Activated T-cell treated with anti-CD3 and anti-CD28 coated beads, Interleukin-2, amount 50 U/mL, for 72 hours (primary cell): ENCODE data around the gene SS18L1. TPM values are rescaled to one million over a fixed set of nuclear protein-coding genes. Genes with fewer than 3 reads are reported as not detected.
A peak's percentile ranks its signal among the peaks of the same experiment; 100 is the strongest.

Experiments used
- ATAC-seq, 2 donors: fragments of 150-1000 bp; cut with Tn5 transposase; replicated peaks in 1 of 2; 2 replicates each; pipeline ENCODE4 v1.10.0; 2021; ENCODE audit warnings: moderate library complexity in 2 of 2, mild to moderate bottlenecking in 1 of 2
- DNase-seq, 2 donors: peaks; one replicate each; pipeline ENCODE4 v3.0.0; 2021 to 2022; ENCODE audit warnings: mixed read lengths in 1 of 2
- H3K27ac Mint-ChIP-seq: one replicate; pipeline ENCODE4 v1.8.0; 2022; ENCODE audit warnings: mild to moderate bottlenecking, moderate library complexity, mixed read lengths
- H3K27me3 Mint-ChIP-seq: one replicate; pipeline ENCODE4 v1.8.0; 2022; ENCODE audit warnings: low read depth, mixed read lengths
- H3K36me3 Mint-ChIP-seq, 2 donors: one replicate each; pipeline ENCODE4 v1.8.0; 2022; ENCODE audit warnings: mixed read lengths in 2 of 2, mild to moderate bottlenecking in 1 of 2; ENCODE audit not compliant: insufficient read depth in 2 of 2
- H3K4me1 Mint-ChIP-seq: one replicate; pipeline ENCODE4 v1.8.0; 2022; ENCODE audit warnings: low read depth, mixed read lengths
- H3K4me3 Mint-ChIP-seq, 2 donors: one replicate each; pipeline ENCODE4 v1.8.0; 2022; ENCODE audit warnings: mild to moderate bottlenecking in 2 of 2, mixed read lengths in 2 of 2, moderate library complexity in 2 of 2
- H3K9me3 Mint-ChIP-seq, 2 donors: one replicate each; pipeline ENCODE4 v1.8.0; 2022; ENCODE audit warnings: mixed read lengths in 2 of 2
- total RNA-seq, 2 donors: library from RNA; stranded (reverse); gene quantifications; one replicate each; pipeline ENCODE4 v1.2.3, GENCODE V29; 2022

Gene SS18L1
- total RNA-seq, 2 donors from 2014 or later, result 16.1 to 19.8 TPM

- Mint-ChIP-seq H3K27me3 (no peaks in the 10 kb centered on the region), H3K27ac (peak overlapping the region; percentile 49), H3K4me1 (peaks cover 30% of the 10 kb centered on the region), H3K4me3 (no peak overlapping the region), H3K9me3 (no peaks in the 10 kb centered on the region), H3K36me3 (peaks cover 10 to 36% of the 10 kb centered on the region in 2 donors)
- ATAC-seq (no peak), DNase-seq (no peak)
Observed at GRCh38 chr20:62135573-62136266, 7.8 kb upstream of the SS18L1 start.

- Mint-ChIP-seq H3K9me3 (no peaks in the 10 kb centered on the region), H3K27ac (peak overlapping the region; percentile 49), H3K27me3 (no peaks in the 10 kb centered on the region), H3K4me3 (no peak overlapping the region), H3K36me3 (peaks cover 10 to 31% of the 10 kb centered on the region in 2 donors), H3K4me1 (peaks cover 38% of the 10 kb centered on the region)
- DNase-seq (peak; percentile 70 to 71), ATAC-seq (peak; percentile 62 to 67)
Observed at GRCh38 chr20:62136283-62137091, 7.1 kb upstream of the SS18L1 start.

- DNase-seq (no peak), ATAC-seq (no peak)
- H3K27me3 Mint-ChIP-seq, result no peaks in the 10 kb centered on the region
- H3K4me1 Mint-ChIP-seq, result peaks cover 40% of the 10 kb centered on the region
- no peaks in the 10 kb centered on the region for H3K9me3 Mint-ChIP-seq
- H3K27ac Mint-ChIP-seq, result no peak overlapping the region
- H3K4me3 Mint-ChIP-seq, result no peak overlapping the region
- peaks cover 10 to 30% of the 10 kb centered on the region in 2 donors for H3K36me3 Mint-ChIP-seq
Observed at GRCh38 chr20:62137092-62137384, 6.5 kb upstream of the SS18L1 start.

- peaks cover 10 to 30% of the 10 kb centered on the region in 2 donors for H3K36me3 Mint-ChIP-seq
- peaks cover 38% of the 10 kb centered on the region for H3K4me1 Mint-ChIP-seq
- DNase-seq, result no peak
- no peaks in the 10 kb centered on the region for H3K9me3 Mint-ChIP-seq
- peak overlapping the region; percentile 3 for H3K27ac Mint-ChIP-seq
- ATAC-seq, result no peak
- no peak overlapping the region for H3K4me3 Mint-ChIP-seq
- H3K27me3 Mint-ChIP-seq, result no peaks in the 10 kb centered on the region
Observed at GRCh38 chr20:62137478-62138203, 5.9 kb upstream of the SS18L1 start.

GRCh38 chr20:62138204-62138543 is 5.4 kb upstream of the SS18L1 start:
- no peaks in the 10 kb centered on the region for H3K9me3 Mint-ChIP-seq

GRCh38 chr20:62138912-62139311 is 4.7 kb upstream of the SS18L1 start:
- no peaks in the 10 kb centered on the region for H3K9me3 Mint-ChIP-seq
- H3K36me3 Mint-ChIP-seq, result peaks cover 10 to 28% of the 10 kb centered on the region in 2 donors
- no peaks in the 10 kb centered on the region for H3K27me3 Mint-ChIP-seq
- no peak for DNase-seq
- ATAC-seq, result no peak
- H3K27ac Mint-ChIP-seq, result no peak overlapping the region
- H3K4me3 Mint-ChIP-seq, result no peak overlapping the region
- H3K4me1 Mint-ChIP-seq, result peaks cover 28% of the 10 kb centered on the region

More at GRCh38 chr20:62138204-62138543, 5.4 kb upstream of the SS18L1 start:
- Mint-ChIP-seq H3K27ac (no peak overlapping the region), H3K4me1 (peaks cover 34% of the 10 kb centered on the region), H3K36me3 (peaks cover 10 to 29% of the 10 kb centered on the region in 2 donors), H3K4me3 (no peak overlapping the region), H3K27me3 (no peaks in the 10 kb centered on the region)
- no peak for DNase-seq
- no peak for ATAC-seq

- Mint-ChIP-seq H3K9me3 (no peaks in the 10 kb centered on the region), H3K4me3 (no peak overlapping the region), H3K27me3 (no peaks in the 10 kb centered on the region), H3K27ac (peak overlapping the region; percentile 46), H3K4me1 (peaks cover 32% of the 10 kb centered on the region), H3K36me3 (peaks cover 7 to 28% of the 10 kb centered on the region in 2 donors)
- ATAC-seq (no peak), DNase-seq (no peak)
Observed at GRCh38 chr20:62139636-62140035, 3.9 kb upstream of the SS18L1 start.

GRCh38 chr20:62141043-62141396 is 2.5 kb upstream of the SS18L1 start:
- Mint-ChIP-seq H3K36me3 (peaks cover 7 to 28% of the 10 kb centered on the region in 2 donors), H3K9me3 (no peaks in the 10 kb centered on the region), H3K4me1 (peaks cover 46% of the 10 kb centered on the region), H3K27me3 (no peaks in the 10 kb centered on the region), H3K4me3 (peak overlapping the region; percentile 92 to 96), H3K27ac (peak overlapping the region; percentile 10)
- ATAC-seq (no peak), DNase-seq (no peak)

GRCh38 chr20:62141397-62142251 is 1.9 kb upstream of the SS18L1 start:
- Mint-ChIP-seq H3K9me3 (no peaks in the 10 kb centered on the region), H3K36me3 (peaks cover 6 to 23% of the 10 kb centered on the region in 2 donors), H3K27ac (peak overlapping the region; percentile 96), H3K27me3 (no peaks in the 10 kb centered on the region), H3K4me1 (peaks cover 52% of the 10 kb centered on the region), H3K4me3 (peak overlapping the region; percentile 92 to 96)
- ATAC-seq (peak; percentile 14 to 16), DNase-seq (peak; percentile 31 to 35)

- H3K9me3 Mint-ChIP-seq, result no peaks in the 10 kb centered on the region
- peak overlapping the region; percentile 92 to 96 for H3K4me3 Mint-ChIP-seq
- H3K27ac Mint-ChIP-seq, result peak overlapping the region; percentile 96
- peaks cover 60% of the 10 kb centered on the region for H3K4me1 Mint-ChIP-seq
- peaks cover 5 to 22% of the 10 kb centered on the region in 2 donors for H3K36me3 Mint-ChIP-seq
- no peaks in the 10 kb centered on the region for H3K27me3 Mint-ChIP-seq
- ATAC-seq (peak in 1 of 2 donors; percentile 14), DNase-seq (peak in 1 of 2 donors; percentile 21)
Observed at GRCh38 chr20:62142252-62143080, 1.1 kb upstream of the SS18L1 start.

GRCh38 chr20:62143957-62144825 is 622 bp downstream of the SS18L1 start:
- peaks cover 0 to 12% of the 10 kb centered on the region in 2 donors for H3K36me3 Mint-ChIP-seq
- peak; percentile 20 to 29 for ATAC-seq
- peak overlapping the region; percentile 91 for H3K27ac Mint-ChIP-seq
- peak overlapping the region; percentile 84 to 94 for H3K4me3 Mint-ChIP-seq
- DNase-seq, result peak; percentile 68
- peaks cover 59% of the 10 kb centered on the region for H3K4me1 Mint-ChIP-seq
- no peaks in the 10 kb centered on the region for H3K9me3 Mint-ChIP-seq
- H3K27me3 Mint-ChIP-seq, result no peaks in the 10 kb centered on the region
